Kidney (tissue), 14 donors: ENCODE results near the gene CKB. TPM values are rescaled to one million over a fixed set of nuclear protein-coding genes. Genes with fewer than 3 reads are reported as not detected.

Experiments
- DNase-seq, 5 donors: peaks; one replicate each; pipeline ENCODE4 v3.0.0-alpha.2; 2013 to 2020
- FAIRE-seq: peaks from 2 replicates; lab custom pipeline; 2012; peaks lifted over from hg19 to GRCh38; lab: Jason Lieb, UNC
- H3K27ac ChIP-seq, 2 donors: one replicate each; pipeline ENCODE4 v1.7.0; 2013; ENCODE audit warnings: low read depth in 2 of 2, low read length in 2 of 2, inconsistent platforms in 1 of 2
- H3K27me3 ChIP-seq: one replicate; pipeline ENCODE4 v1.7.1; 2013; ENCODE audit warnings: low read length, inconsistent platforms; ENCODE audit not compliant: control insufficient read depth, insufficient read depth
- H3K36me3 ChIP-seq, 3 donors: one replicate each; pipeline versions ENCODE4 v1.7.0 to v1.7.1; 2013; ENCODE audit warnings: low read length in 3 of 3, control low read depth in 1 of 3, inconsistent platforms in 1 of 3; ENCODE audit not compliant: insufficient read depth in 3 of 3, control insufficient read depth in 2 of 3
- H3K4me1 ChIP-seq, 3 donors: one replicate each; pipeline versions ENCODE4 v1.7.0 to v1.7.1; 2013; ENCODE audit warnings: low read length in 3 of 3, inconsistent platforms in 1 of 3, low read depth in 1 of 3; ENCODE audit not compliant: control insufficient read depth in 2 of 3, insufficient read depth in 2 of 3
- H3K4me3 ChIP-seq, 3 donors: one replicate each; pipeline versions ENCODE4 v1.7.0 to v1.8.1; 2013; ENCODE audit warnings: low read length in 3 of 3, control low read depth in 1 of 3, inconsistent platforms in 1 of 3
- H3K9ac ChIP-seq, 3 donors: one replicate each; pipeline versions ENCODE4 v1.7.0 to v1.7.1; 2013; ENCODE audit warnings: low read length in 3 of 3, control low read depth in 1 of 3, inconsistent platforms in 1 of 3
- H3K9me3 ChIP-seq, 3 donors: one replicate each; pipeline versions ENCODE4 v1.7.0 to v1.7.1; 2013; ENCODE audit warnings: low read length in 3 of 3, control low read depth in 1 of 3, inconsistent platforms in 1 of 3; ENCODE audit not compliant: control insufficient read depth in 2 of 3, insufficient read depth in 1 of 3
- intact Hi-C: fragments of 100-400 bp; cut with DNase I; formaldehyde crosslinking; loops from one replicate; pipeline ENCODE4 v1.11.1; 2022
- polyA plus RNA-seq: library from polyadenylated mRNA; stranded (reverse); fragments of 350-450 nt; fragmentation: Illumina TruSeq; extraction: RNeasy Lipid Tissue Mini Kit (QIAGEN cat#74804); gene quantifications from one replicate; pipeline ENCODE4 v1.2.3, GENCODE V29; 2014; ENCODE audit warnings: low read depth, low replicate concordance; ENCODE audit not compliant: insufficient read depth
- total RNA-seq: library from RNA; stranded (reverse); fragmentation: NEBNext Ultra II Directional; extraction: Animal tissue kit (Norgen Biotek cat#: 25700); gene quantifications from one replicate; pipeline ENCODE4 v1.2.1, GENCODE V29; 2021
- TF ChIP-seq, protein P1 (sequence below): IDR thresholded peaks from 3 replicates; pipeline ENCODE4 v1.5.1; 2012; ENCODE audit warnings: mild to moderate bottlenecking, moderate library complexity, borderline replicate concordance; ENCODE audit not compliant: insufficient read depth; ENCODE audit errors: extremely low read depth
- donor health status: control.
- donor health status: control.
- donor health status: control.
- donor health status: control.
- donor health status: control.
- donor health status: DM: yes; HTN: yes; CAD: no.
- donor health status: Normal renal cell carcinoma (clear cell type).

The CKB gene
- total and polyA plus RNA-seq, 2 donors from 2014 or later, result 539 to 916 TPM

DNA sequence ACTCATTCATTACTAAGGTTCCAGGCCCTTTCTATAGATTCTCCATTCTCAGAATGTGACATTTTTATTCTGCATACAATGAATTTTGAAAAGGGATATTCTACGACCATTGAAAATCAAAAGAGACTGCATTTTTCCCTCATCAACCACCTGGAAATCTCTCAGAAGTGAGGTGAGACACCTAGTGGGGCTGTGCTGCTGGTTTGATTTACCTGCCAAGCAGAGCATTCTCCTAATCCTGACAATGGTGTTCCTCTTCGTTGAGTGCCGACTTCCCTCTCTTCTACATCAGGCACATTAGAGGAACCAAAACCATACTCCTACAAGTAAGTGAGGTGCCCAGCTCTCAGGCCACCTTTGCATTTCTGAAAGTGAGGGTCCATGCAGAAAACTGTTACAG, 14.9 kb downstream of the CKB start:
- no peaks in the 10 kb centered on the region for H3K27me3 ChIP-seq
- no peaks in the 10 kb centered on the region for H3K9me3 ChIP-seq
- intact Hi-C loops, result no loop called here
- H3K4me1 ChIP-seq, result peaks cover 0 to 7% (median 5%) of the 10 kb centered on the region in 3 donors
- no peak overlapping the region for H3K27ac ChIP-seq
- no peak overlapping the region for H3K9ac ChIP-seq
- TF ChIP-seq, protein P1, sequence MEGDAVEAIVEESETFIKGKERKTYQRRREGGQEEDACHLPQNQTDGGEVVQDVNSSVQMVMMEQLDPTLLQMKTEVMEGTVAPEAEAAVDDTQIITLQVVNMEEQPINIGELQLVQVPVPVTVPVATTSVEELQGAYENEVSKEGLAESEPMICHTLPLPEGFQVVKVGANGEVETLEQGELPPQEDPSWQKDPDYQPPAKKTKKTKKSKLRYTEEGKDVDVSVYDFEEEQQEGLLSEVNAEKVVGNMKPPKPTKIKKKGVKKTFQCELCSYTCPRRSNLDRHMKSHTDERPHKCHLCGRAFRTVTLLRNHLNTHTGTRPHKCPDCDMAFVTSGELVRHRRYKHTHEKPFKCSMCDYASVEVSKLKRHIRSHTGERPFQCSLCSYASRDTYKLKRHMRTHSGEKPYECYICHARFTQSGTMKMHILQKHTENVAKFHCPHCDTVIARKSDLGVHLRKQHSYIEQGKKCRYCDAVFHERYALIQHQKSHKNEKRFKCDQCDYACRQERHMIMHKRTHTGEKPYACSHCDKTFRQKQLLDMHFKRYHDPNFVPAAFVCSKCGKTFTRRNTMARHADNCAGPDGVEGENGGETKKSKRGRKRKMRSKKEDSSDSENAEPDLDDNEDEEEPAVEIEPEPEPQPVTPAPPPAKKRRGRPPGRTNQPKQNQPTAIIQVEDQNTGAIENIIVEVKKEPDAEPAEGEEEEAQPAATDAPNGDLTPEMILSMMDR, result no peak
- peaks cover 0 to 34% (median 27%) of the 10 kb centered on the region in 3 donors for H3K36me3 ChIP-seq
- H3K4me3 ChIP-seq, result no peak overlapping the region
- no peak for FAIRE-seq
- DNase-seq, result no peak

DNA sequence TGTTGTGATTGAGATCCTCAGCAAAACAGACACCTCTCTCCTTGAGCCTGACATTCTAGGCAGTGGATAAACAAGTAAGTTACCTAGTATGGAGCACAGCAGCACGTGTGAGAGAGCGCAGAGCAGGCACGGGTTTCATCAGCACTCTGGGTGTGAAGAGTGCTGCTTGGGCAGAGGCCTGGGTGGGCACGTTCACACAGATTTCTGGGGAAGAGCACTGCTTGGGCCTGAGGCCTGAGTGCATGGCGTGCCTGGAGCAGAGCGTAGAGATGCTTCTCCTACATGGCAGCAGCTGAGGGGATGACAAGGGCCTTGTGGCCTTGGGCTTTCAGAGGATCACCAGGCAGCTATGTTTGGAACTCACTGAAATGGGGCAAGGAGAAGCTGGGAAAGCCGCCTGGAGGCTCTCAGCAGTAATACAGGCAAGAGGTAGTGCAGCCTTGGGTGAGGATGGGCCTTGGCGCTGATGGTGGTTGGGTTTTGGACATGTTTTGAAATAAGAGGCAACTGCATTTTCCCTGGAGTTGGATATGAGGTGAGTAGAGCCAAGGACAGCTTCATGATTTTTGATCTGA, 17.6 kb downstream of the CKB start:
- Histone ChIP-seq H3K4me1 (peaks cover 0 to 6% (median 6%) of the 10 kb centered on the region in 3 donors), H3K9ac (no peak overlapping the region), H3K27me3 (no peaks in the 10 kb centered on the region), H3K27ac (no peak overlapping the region), H3K4me3 (no peak overlapping the region), H3K9me3 (no peaks in the 10 kb centered on the region), H3K36me3 (peaks cover 0 to 46% (median 27%) of the 10 kb centered on the region in 3 donors)
- FAIRE-seq (no peak), DNase-seq (peak in 1 of 5 donors; percentile 60)
- TF ChIP-seq, protein P1, result no peak
- intact Hi-C loops, result no loop called here

DNA sequence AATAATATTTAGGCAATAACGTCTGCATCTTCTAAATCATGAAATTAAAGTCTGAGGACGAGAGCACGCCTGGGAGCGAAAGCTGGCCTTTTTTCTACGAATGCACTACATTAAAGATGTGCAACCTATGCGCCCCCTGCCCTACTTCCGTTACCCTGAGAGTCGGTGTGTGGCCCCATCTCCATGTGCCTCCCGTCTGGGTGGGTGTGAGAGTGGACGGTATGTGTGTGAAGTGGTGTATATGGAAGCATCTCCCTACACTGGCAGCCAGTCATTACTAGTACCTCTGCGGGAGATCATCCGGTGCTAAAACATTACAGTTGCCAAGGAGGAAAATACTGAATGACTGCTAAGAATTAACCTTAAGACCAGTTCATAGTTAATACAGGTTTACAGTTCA, 19.3 kb downstream of the CKB start:
- TF ChIP-seq, protein P1, result no peak
- peaks cover 0 to 7% (median 5%) of the 10 kb centered on the region in 3 donors for H3K4me1 ChIP-seq
- no peak overlapping the region for H3K27ac ChIP-seq
- no peak overlapping the region for H3K4me3 ChIP-seq
- no peak overlapping the region for H3K9ac ChIP-seq
- no peak for DNase-seq
- H3K9me3 ChIP-seq, result no peaks in the 10 kb centered on the region
- H3K27me3 ChIP-seq, result no peaks in the 10 kb centered on the region
- FAIRE-seq, result no peak
- peaks cover 0 to 40% (median 31%) of the 10 kb centered on the region in 3 donors for H3K36me3 ChIP-seq
- intact Hi-C loops, result no loop called here

- TF ChIP-seq, protein P1, result no peak
- intact Hi-C loops, result no loop called here
- Histone ChIP-seq H3K27ac (no peak overlapping the region), H3K9me3 (no peaks in the 10 kb centered on the region), H3K4me1 (peaks cover 0 to 7% (median 5%) of the 10 kb centered on the region in 3 donors), H3K9ac (no peak overlapping the region), H3K36me3 (peaks cover 0 to 44% (median 30%) of the 10 kb centered on the region in 3 donors), H3K4me3 (no peak overlapping the region), H3K27me3 (no peaks in the 10 kb centered on the region)
- FAIRE-seq (no peak), DNase-seq (no peak)
These were observed 19.8 kb downstream of the CKB start for GRCh38 chr14:103502877-103503276.
